ENCODE results near the gene TERT.

GRCh38 chr5:1208221-1208742 is 86.6 kb downstream of the TERT start:
- TF ChIP-seq CTCF (IDR thresholded peaks at IDR 0.05) (no peak), POLR2A (IDR thresholded peaks at IDR 0.05) (no peak)

Measured in body of pancreas (tissue), 4 donors.